Bladder microvascular endothelial cell (primary cell): ENCODE results near the gene TCEA2. TPM values are rescaled to one million over a fixed set of nuclear protein-coding genes. Genes with fewer than 3 reads are reported as not detected.

Experiments
- total RNA-seq: library from RNA; depleted of rRNA; stranded (reverse); fragments of >200 nt; gene quantifications from 2 replicates; pipeline ENCODE4 v1.2.3, GENCODE V29; 2014

TCEA2 gene
- total RNA-seq = 26.4 and 32.9 TPM in 2 replicates

GRCh38 chr20:64062596-64063388 is at the start of gene TCEA2:
Gene TCEA2 (plus strand): TSS chr20:64063198. CDS start chr20:64063313, 115 bp downstream.

GRCh38 chr20:64035933-64036345 is 27.1 kb upstream of the TCEA2 start, which contains the start of gene C20orf204:
Gene C20orf204 (plus strand): TSS chr20:64036182. CDS start chr20:64036324, 142 bp downstream.

GRCh38 chr20:64049060-64049877 is 13.7 kb upstream of the TCEA2 start, which contains the start of gene SOX18:
Gene SOX18 (minus strand): TSS chr20:64049639. CDS start chr20:64049516, 123 bp downstream.

GRCh38 chr20:64079273-64080012 is 16.4 kb downstream of the TCEA2 start, which contains the start of gene RGS19:
Gene RGS19 (minus strand): TSS chr20:64079518. CDS start chr20:64076886, 2,632 bp downstream.

GRCh38 chr20:64080013-64080812 is 17.2 kb downstream of the TCEA2 start, which contains the start of gene OPRL1:
Gene OPRL1 (plus strand): TSS chr20:64080082. CDS start chr20:64092721, 12,639 bp downstream.

GRCh38 chr20:64083804-64084684 is 21.0 kb downstream of the TCEA2 start, which contains the start of gene LKAAEAR1:
Gene LKAAEAR1 (minus strand): TSS chr20:64084398. CDS start chr20:64084219, 179 bp downstream.

GRCh38 chr20:64106981-64107735 is 44.2 kb downstream of the TCEA2 start, which contains the start of gene NPBWR2:
Gene NPBWR2 (minus strand): TSS chr20:64107565. CDS start chr20:64106831, 734 bp downstream.

Other genes starting within 250 kb of the TCEA2 start
- 28.7 and 46.9 TPM in 2 replicates for gene ZBTB46, start 231.9 kb upstream of the TCEA2 start, total RNA-seq
- gene ABHD16B, start 201.7 kb upstream of the TCEA2 start, total RNA-seq = not detected in 2 replicates
- gene TPD52L2, start 197.9 kb upstream of the TCEA2 start, total RNA-seq = 100 and 164 TPM in 2 replicates
- 56.2 and 97.5 TPM in 2 replicates for gene DNAJC5, start 168.1 kb upstream of the TCEA2 start, total RNA-seq
- 29.0 and 40.7 TPM in 2 replicates for gene UCKL1, start 106.8 kb upstream of the TCEA2 start, total RNA-seq
- 6.3 and 10.5 TPM in 2 replicates for gene ZNF512B, start 93.3 kb upstream of the TCEA2 start, total RNA-seq
- 1.6 and 3.9 TPM in 2 replicates for gene SAMD10, start 83.6 kb upstream of the TCEA2 start, total RNA-seq
- 55.5 and 98.0 TPM in 2 replicates for gene PRPF6, start 82.1 kb upstream of the TCEA2 start, total RNA-seq
- 2.8 and 4.5 TPM in 2 replicates for gene C20orf204, start 27.0 kb upstream of the TCEA2 start, total RNA-seq
- 36.2 and 43.9 TPM in 2 replicates for gene SOX18, start 13.6 kb upstream of the TCEA2 start, total RNA-seq
- gene RGS19, start 16.3 kb downstream of the TCEA2 start, total RNA-seq = 17.2 and 20.6 TPM in 2 replicates
- gene OPRL1, start 16.9 kb downstream of the TCEA2 start, total RNA-seq = 1.3 and 5.0 TPM in 2 replicates
- gene LKAAEAR1, start 21.2 kb downstream of the TCEA2 start, total RNA-seq = 0.16 and 0.25 TPM in 2 replicates
- not detected in 2 replicates for gene NPBWR2, start 44.4 kb downstream of the TCEA2 start, total RNA-seq
- gene MYT1, start 101.3 kb downstream of the TCEA2 start, total RNA-seq = not detected in 2 replicates
- gene PCMTD2, start 192.6 kb downstream of the TCEA2 start, total RNA-seq = 41.9 and 56.5 TPM in 2 replicates